Measurements from ENCODE around the gene ZBTB1. TPM values are rescaled to one million over a fixed set of nuclear protein-coding genes. Genes with fewer than 3 reads are reported as not detected.

ZBTB1 gene
- total and polyA plus RNA-seq, 10 of the 15 experiments (the other 5 are each of a cell fraction or from before 2014, with no cell fraction given): 12.3 to 127 (median 40.0) TPM

GRCh38 chr14:64540208-64541202 lies 35.9 kb downstream of the ZBTB1 start, which contains the start of gene HSPA2 (continued):
- TF ChIP-seq, protein P1, sequence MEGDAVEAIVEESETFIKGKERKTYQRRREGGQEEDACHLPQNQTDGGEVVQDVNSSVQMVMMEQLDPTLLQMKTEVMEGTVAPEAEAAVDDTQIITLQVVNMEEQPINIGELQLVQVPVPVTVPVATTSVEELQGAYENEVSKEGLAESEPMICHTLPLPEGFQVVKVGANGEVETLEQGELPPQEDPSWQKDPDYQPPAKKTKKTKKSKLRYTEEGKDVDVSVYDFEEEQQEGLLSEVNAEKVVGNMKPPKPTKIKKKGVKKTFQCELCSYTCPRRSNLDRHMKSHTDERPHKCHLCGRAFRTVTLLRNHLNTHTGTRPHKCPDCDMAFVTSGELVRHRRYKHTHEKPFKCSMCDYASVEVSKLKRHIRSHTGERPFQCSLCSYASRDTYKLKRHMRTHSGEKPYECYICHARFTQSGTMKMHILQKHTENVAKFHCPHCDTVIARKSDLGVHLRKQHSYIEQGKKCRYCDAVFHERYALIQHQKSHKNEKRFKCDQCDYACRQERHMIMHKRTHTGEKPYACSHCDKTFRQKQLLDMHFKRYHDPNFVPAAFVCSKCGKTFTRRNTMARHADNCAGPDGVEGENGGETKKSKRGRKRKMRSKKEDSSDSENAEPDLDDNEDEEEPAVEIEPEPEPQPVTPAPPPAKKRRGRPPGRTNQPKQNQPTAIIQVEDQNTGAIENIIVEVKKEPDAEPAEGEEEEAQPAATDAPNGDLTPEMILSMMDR (IDR thresholded peaks at IDR 0.05 in 2 of 3, conservative IDR thresholded peaks at IDR 0.05 in 1 of 3; ENCODE audit: control insufficient read depth in 2 of 3, extremely low read depth in 1 of 3, insufficient read depth in 1 of 3, low read depth in 3 of 3, low read length in 3 of 3): peak; percentile 69 to 84 (median 77)
- TF ChIP-seq MTA3 (IDR thresholded peaks at IDR 0.05; ENCODE audit: borderline replicate concordance, low read length): no peak
- no peak for TF ChIP-seq ZNF217 (IDR thresholded peaks at IDR 0.05)
- no peak for TF ChIP-seq NR2C2 (IDR thresholded peaks at IDR 0.05; ENCODE audit: borderline replicate concordance, control insufficient read depth, insufficient read length, low read depth)
- TF ChIP-seq MYB (IDR thresholded peaks at IDR 0.05; ENCODE audit: borderline replicate concordance, low read depth, low read length): no peak
- no peak for TF ChIP-seq MYC (IDR thresholded peaks at IDR 0.05; ENCODE audit: insufficient read depth, insufficient read length, insufficient replicate concordance, low read length, severe bottlenecking)
- no peak for TF ChIP-seq PML (IDR thresholded peaks at IDR 0.05; ENCODE audit: low read length)
- TF ChIP-seq MEF2A (IDR thresholded peaks at IDR 0.05; ENCODE audit: insufficient read depth, low read depth, low read length): no peak
- TF ChIP-seq, protein P2, sequence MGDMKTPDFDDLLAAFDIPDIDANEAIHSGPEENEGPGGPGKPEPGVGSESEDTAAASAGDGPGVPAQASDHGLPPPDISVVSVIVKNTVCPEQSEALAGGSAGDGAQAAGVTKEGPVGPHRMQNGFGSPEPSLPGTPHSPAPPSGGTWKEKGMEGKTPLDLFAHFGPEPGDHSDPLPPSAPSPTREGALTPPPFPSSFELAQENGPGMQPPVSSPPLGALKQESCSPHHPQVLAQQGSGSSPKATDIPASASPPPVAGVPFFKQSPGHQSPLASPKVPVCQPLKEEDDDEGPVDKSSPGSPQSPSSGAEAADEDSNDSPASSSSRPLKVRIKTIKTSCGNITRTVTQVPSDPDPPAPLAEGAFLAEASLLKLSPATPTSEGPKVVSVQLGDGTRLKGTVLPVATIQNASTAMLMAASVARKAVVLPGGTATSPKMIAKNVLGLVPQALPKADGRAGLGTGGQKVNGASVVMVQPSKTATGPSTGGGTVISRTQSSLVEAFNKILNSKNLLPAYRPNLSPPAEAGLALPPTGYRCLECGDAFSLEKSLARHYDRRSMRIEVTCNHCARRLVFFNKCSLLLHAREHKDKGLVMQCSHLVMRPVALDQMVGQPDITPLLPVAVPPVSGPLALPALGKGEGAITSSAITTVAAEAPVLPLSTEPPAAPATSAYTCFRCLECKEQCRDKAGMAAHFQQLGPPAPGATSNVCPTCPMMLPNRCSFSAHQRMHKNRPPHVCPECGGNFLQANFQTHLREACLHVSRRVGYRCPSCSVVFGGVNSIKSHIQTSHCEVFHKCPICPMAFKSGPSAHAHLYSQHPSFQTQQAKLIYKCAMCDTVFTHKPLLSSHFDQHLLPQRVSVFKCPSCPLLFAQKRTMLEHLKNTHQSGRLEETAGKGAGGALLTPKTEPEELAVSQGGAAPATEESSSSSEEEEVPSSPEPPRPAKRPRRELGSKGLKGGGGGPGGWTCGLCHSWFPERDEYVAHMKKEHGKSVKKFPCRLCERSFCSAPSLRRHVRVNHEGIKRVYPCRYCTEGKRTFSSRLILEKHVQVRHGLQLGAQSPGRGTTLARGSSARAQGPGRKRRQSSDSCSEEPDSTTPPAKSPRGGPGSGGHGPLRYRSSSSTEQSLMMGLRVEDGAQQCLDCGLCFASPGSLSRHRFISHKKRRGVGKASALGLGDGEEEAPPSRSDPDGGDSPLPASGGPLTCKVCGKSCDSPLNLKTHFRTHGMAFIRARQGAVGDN (IDR thresholded peaks at IDR 0.05): no peak
- no peak for TF ChIP-seq HDAC6 (IDR thresholded peaks at IDR 0.05; ENCODE audit: unreplicated experiment)
- 0 out of 2 replicates have a peak, but pooled peaks have one; percentile 22 for TF ChIP-seq SPI1 (IDR thresholded peaks at IDR 0.05; ENCODE audit: borderline replicate concordance, insufficient read depth, low read depth, low read length)
- TF ChIP-seq ZNF592 (IDR thresholded peaks at IDR 0.05): no peak
- TF ChIP-seq MEF2B (IDR thresholded peaks at IDR 0.05; ENCODE audit: partially characterized antibody, poor library complexity, severe bottlenecking): no peak
- no peak for TF ChIP-seq SMAD5 (IDR thresholded peaks at IDR 0.05; ENCODE audit: low read depth)
- TF ChIP-seq, protein P3, sequence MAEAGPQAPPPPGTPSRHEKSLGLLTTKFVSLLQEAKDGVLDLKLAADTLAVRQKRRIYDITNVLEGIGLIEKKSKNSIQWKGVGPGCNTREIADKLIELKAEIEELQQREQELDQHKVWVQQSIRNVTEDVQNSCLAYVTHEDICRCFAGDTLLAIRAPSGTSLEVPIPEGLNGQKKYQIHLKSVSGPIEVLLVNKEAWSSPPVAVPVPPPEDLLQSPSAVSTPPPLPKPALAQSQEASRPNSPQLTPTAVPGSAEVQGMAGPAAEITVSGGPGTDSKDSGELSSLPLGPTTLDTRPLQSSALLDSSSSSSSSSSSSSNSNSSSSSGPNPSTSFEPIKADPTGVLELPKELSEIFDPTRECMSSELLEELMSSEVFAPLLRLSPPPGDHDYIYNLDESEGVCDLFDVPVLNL (IDR thresholded peaks at IDR 0.05; ENCODE audit: low read depth, low read length): no peak
- TF ChIP-seq SREBF1 (IDR thresholded peaks at IDR 0.05; ENCODE audit: low read length): no peak

Data from GM12878 (cell line).